ENCODE results near the gene ADNP2.

The ADNP2 gene

DNA sequence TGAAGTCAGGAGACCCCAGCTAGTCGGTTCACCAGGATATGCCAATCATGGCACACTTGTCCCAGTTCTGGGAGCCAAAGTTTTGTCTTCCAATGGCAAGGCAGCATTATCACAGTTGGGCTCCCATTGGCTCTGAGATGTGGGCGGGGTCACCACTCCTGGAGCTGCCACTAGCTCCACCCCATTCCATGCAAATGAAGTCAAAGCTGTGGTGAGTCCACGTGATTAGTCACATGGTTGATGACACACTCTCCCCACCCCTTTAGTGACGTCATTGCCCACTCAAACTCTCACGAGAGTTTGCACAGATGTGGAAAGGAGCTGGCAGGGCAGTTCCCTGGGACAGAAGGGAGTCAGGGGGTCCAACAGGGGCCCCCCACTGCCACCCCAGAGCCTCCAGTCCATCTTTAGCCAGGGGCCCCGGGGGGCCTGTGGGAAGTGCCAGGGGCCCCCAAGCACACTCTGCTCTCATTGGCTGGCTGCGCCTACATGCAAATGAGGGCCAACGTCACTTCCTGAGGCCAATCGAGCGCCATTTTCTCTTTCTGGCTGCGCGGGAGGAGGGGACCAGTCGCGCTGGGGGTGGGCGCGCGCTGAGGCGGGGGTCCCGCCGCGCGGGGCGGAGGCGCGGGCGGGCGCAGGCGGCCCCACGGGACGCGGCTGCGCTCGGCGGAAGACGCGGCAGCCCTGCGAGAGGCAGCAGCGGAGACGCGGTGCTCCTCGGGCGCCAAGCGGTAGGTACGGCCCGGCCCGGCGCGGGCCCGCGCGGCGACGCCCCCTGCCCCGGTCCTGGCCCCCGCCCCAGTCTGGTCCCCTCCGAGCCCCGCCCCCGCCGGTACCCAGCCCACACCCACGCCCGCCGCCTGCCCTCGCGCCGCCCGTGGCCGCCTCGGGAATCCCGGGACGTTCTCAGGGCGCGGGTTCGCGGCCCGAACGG, at the start of gene ADNP2 (continued):
- TF ChIP-seq ZNF341 (tag by site-specific recombination; IDR thresholded peaks at IDR 0.05; ENCODE audit: low read depth) (0 out of 2 replicates have a peak, but pooled peaks have one; percentile 42), ZNF394 (tag by site-specific recombination; IDR thresholded peaks at IDR 0.05; ENCODE audit: borderline replicate concordance) (no peak; the same call in 1 of the 2 replicates), ZNF16 (tag by site-specific recombination; IDR thresholded peaks at IDR 0.05; ENCODE audit: low read depth) (no peak), ZNF239 (tag by site-specific recombination; IDR thresholded peaks at IDR 0.05) (no peak), BCL11A (tag by site-specific recombination; IDR thresholded peaks at IDR 0.05; ENCODE audit: low read depth) (no peak), RBAK (tag by site-specific recombination; IDR thresholded peaks at IDR 0.05) (no peak), ZNF747 (tag by site-specific recombination; IDR thresholded peaks at IDR 0.05) (no peak), ZNF23 (tag by site-specific recombination; IDR thresholded peaks at IDR 0.05; ENCODE audit: borderline replicate concordance) (no peak), ZFP37 (tag by site-specific recombination; IDR thresholded peaks at IDR 0.05) (no peak), ZNF510 (tag by site-specific recombination; IDR thresholded peaks at IDR 0.05; ENCODE audit: insufficient replicate concordance) (no peak), ZNF24 (tag by site-specific recombination; IDR thresholded peaks at IDR 0.05) (no peak), ZFP3 (tag by site-specific recombination; IDR thresholded peaks at IDR 0.05; ENCODE audit: low read depth) (no peak), ZNF274 (IDR thresholded peaks at IDR 0.05; ENCODE audit: low read length) (no peak), ZNF274 (tag by site-specific recombination; IDR thresholded peaks at IDR 0.05; ENCODE audit: borderline replicate concordance) (no peak), ZNF324 (tag by site-specific recombination; IDR thresholded peaks at IDR 0.05) (0 out of 2 replicates have a peak, but pooled peaks have one; percentile 74), ZNF792 (tag by site-specific recombination; IDR thresholded peaks at IDR 0.05) (no peak), ZNF48 (tag by site-specific recombination; IDR thresholded peaks at IDR 0.05) (no peak), ZNF624 (tag by site-specific recombination; IDR thresholded peaks at IDR 0.05) (no peak), ZNF843 (tag by site-specific recombination; IDR thresholded peaks at IDR 0.05) (no peak), GFI1B (tag by site-specific recombination; IDR thresholded peaks at IDR 0.05) (no peak), ZNF548 (tag by site-specific recombination; IDR thresholded peaks at IDR 0.05) (no peak), ZNF416 (tag by site-specific recombination; IDR thresholded peaks at IDR 0.05) (no peak), ZNF473 (tag by site-specific recombination; IDR thresholded peaks at IDR 0.05) (no peak), ZNF221 (tag by site-specific recombination; IDR thresholded peaks at IDR 0.05; ENCODE audit: borderline replicate concordance) (no peak), ZNF211 (tag by site-specific recombination; IDR thresholded peaks at IDR 0.05; ENCODE audit: low read depth) (no peak), ZNF501 (tag by site-specific recombination; IDR thresholded peaks at IDR 0.05) (peak; percentile 41; the same call in 1 of the 2 replicates), GLIS1 (tag by site-specific recombination; IDR thresholded peaks at IDR 0.05) (peak; percentile 84), REST (tag by site-specific recombination; IDR thresholded peaks at IDR 0.05) (no peak)
- TF ChIP-seq, protein P1, sequence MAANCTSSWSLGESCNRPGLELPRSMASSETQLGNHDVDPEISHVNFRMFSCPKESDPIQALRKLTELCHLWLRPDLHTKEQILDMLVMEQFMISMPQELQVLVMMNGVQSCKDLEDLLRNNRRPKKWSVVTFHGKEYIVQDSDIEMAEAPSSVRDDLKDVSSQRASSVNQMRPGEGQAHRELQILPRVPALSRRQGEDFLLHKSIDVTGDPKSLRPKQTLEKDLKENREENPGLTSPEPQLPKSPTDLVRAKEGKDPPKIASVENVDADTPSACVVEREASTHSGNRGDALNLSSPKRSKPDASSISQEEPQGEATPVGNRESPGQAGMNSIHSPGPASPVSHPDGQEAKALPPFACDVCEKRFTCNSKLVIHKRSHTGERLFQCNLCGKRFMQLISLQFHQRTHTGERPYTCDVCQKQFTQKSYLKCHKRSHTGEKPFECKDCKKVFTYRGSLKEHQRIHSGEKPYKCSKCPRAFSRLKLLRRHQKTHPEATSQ (tag by site-specific recombination; IDR thresholded peaks at IDR 0.05), result no peak
- TF ChIP-seq, protein P2, sequence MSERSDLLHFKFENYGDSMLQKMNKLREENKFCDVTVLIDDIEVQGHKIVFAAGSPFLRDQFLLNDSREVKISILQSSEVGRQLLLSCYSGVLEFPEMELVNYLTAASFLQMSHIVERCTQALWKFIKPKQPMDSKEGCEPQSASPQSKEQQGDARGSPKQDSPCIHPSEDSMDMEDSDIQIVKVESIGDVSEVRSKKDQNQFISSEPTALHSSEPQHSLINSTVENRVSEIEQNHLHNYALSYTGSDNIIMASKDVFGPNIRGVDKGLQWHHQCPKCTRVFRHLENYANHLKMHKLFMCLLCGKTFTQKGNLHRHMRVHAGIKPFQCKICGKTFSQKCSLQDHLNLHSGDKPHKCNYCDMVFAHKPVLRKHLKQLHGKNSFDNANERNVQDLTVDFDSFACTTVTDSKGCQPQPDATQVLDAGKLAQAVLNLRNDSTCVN (tag by site-specific recombination; optimal IDR thresholded peaks at IDR 0.05), result peak; percentile 7
- TF ChIP-seq, protein P3, sequence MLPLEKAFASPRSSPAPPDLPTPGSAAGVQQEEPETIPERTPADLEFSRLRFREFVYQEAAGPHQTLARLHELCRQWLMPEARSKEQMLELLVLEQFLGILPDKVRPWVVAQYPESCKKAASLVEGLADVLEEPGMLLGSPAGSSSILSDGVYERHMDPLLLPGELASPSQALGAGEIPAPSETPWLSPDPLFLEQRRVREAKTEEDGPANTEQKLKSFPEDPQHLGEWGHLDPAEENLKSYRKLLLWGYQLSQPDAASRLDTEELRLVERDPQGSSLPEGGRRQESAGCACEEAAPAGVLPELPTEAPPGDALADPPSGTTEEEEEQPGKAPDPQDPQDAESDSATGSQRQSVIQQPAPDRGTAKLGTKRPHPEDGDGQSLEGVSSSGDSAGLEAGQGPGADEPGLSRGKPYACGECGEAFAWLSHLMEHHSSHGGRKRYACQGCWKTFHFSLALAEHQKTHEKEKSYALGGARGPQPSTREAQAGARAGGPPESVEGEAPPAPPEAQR (tag by site-specific recombination; IDR thresholded peaks at IDR 0.05), result no peak; the same call in 1 of the 2 replicates
- TF ChIP-seq, protein P4, sequence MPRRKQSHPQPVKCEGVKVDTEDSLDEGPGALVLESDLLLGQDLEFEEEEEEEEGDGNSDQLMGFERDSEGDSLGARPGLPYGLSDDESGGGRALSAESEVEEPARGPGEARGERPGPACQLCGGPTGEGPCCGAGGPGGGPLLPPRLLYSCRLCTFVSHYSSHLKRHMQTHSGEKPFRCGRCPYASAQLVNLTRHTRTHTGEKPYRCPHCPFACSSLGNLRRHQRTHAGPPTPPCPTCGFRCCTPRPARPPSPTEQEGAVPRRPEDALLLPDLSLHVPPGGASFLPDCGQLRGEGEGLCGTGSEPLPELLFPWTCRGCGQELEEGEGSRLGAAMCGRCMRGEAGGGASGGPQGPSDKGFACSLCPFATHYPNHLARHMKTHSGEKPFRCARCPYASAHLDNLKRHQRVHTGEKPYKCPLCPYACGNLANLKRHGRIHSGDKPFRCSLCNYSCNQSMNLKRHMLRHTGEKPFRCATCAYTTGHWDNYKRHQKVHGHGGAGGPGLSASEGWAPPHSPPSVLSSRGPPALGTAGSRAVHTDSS (tag by site-specific recombination; IDR thresholded peaks at IDR 0.05), result no peak

Data from HEK293 (cell line).